Astrocyte of the spinal cord (primary cell): ENCODE data around the gene MLXIPL.
"Not testable (repeated sequence)": the region's sequence is repeated elsewhere in the genome, so short reads cannot be mapped to it uniquely, and the experiment has no call there.

Experiments used
- DNase-seq: peaks from one replicate; pipeline ENCODE4 v3.0.0; 2011; ENCODE audit warnings: low read depth, low spot score
- H3K4me3 ChIP-seq: 2 replicates; pipeline ENCODE4 v1.5.1; 2011; ENCODE audit warnings: low read depth, mild to moderate bottlenecking, low read length, moderate library complexity
- CTCF ChIP-seq: IDR thresholded peaks from 2 replicates; pipeline ENCODE4 v1.5.1; 2012; ENCODE audit warnings: low read depth, mild to moderate bottlenecking, low read length, inconsistent platforms
- in situ Hi-C: cut with HindIII; loops from 2 replicates; pipeline ENCODE4 v1.10.0; 2017; ENCODE audit warnings: low sequenced_read_pairs

MLXIPL gene

GRCh38 chr7:73596191-73597065 lies 27.9 kb downstream of the MLXIPL start:
- no peak for TF ChIP-seq CTCF
- no peak for DNase-seq
- H3K4me3 ChIP-seq: no peak overlapping the region
- in situ Hi-C loops: no loop called here

GRCh38 chr7:73595358-73595757 lies 29.0 kb downstream of the MLXIPL start:
- DNase-seq: no peak
- in situ Hi-C loops: no loop called here
- H3K4me3 ChIP-seq: no peak overlapping the region
- no peak for TF ChIP-seq CTCF

GRCh38 chr7:73593207-73594045 lies 30.9 kb downstream of the MLXIPL start:
- TF ChIP-seq CTCF: no peak
- in situ Hi-C loops: no loop called here
- DNase-seq: no peak
- no peak overlapping the region for H3K4me3 ChIP-seq

GRCh38 chr7:73586911-73587310 lies 37.4 kb downstream of the MLXIPL start:
- in situ Hi-C loops: no loop called here
- no peak for DNase-seq
- no peak overlapping the region for H3K4me3 ChIP-seq
- TF ChIP-seq CTCF: no peak

- no peak for DNase-seq
- H3K4me3 ChIP-seq: no peak overlapping the region
- no peak for TF ChIP-seq CTCF
- in situ Hi-C loops: no loop called here
Observed at GRCh38 chr7:73585196-73585595, 39.1 kb downstream of the MLXIPL start.

- no peak for DNase-seq
- TF ChIP-seq CTCF: no peak
- no peak overlapping the region for H3K4me3 ChIP-seq
- in situ Hi-C loops: no loop called here
Observed at GRCh38 chr7:73582664-73583202, 41.6 kb downstream of the MLXIPL start.

- DNase-seq, H3K4me3 ChIP-seq, in situ Hi-C loops: not testable (repeated sequence)
Observed at GRCh38 chr7:73581006-73581405, 43.3 kb downstream of the MLXIPL start.
